Measurements from ENCODE around the gene DNHD1.
A peak's percentile ranks its signal among the peaks of the same experiment; 100 is the strongest.

Gene DNHD1

DNA sequence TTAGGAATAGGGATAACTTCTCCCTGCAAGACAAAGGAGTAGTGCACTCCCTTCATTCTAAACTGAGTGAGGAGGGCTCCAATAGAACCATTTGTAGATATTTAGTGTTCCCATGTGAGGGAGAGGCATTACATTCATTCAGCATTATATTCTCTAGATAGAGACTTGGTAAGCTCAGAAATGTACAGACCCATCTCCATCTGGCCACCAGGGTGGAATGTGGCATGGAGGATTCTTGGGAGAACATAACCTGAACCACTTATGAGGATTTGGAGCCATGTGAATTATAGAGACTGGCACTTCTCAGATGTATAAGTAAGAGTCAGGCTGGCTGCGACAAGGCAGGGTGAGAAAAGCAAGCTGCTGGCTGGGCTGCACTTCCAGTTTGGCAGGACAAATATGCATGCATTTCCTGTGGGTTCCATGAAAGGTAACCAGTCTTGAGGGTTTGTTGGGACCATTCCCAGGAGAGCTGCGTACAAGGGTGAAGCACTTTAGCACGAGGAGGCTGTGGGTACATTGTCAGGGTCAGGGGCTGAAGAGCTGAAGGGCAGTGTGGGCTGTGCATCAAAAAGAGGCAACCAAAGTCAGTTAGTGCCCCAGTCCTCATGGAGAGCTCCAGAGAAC lies 97.2 kb downstream of the DNHD1 start:
- DNase-seq (ENCODE audit: low spot score), result no peak

DNA sequence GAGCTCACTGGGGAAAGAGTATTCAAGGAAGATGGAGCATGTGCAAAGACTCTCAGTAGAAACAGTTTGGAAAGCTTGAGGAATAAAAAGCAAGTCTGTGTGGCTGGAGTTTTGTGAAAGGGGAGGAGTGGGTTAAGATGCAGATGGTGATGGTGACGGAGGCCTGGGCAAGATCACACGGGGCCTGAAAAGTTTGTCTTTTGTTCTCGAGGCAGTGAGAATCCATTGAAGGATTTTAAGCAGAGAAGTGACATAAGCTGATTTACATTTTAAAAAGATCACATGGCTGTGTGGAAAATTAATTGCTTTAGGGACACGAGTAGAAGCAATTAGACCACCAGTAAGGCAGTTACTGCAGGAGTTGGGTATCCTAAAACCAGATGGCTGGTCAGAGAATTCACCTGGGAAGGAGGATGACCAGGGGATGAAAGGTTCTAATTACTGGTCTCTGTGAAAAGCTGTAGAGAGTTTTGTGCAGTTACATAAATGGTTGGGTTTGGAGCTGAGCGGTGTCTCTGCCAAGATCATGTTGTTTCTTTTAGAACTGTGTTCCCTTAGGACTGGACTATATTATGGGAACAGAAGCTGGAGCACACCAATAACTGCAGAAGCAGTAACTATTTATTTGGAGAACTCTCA lies 99.3 kb downstream of the DNHD1 start:
- no peak for DNase-seq (ENCODE audit: low spot score)

DNA sequence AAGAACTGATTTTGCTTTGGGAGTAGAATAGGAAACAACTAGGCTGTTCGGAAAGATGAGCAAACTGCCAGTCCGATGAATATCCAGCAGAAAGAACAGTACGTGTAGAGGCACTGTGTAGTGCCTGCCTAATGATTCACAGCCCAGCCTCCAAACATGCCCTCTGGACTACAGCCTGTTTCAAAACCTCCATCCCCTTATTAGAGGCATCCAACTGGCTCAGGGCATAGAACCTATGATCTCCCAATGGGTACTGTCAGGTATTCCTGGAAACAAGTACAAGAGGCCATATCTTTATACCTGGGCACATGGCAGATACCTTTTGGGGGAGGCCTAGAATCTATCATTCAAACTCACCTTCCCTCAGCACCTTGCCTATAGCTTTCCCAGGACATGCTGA lies 101.5 kb downstream of the DNHD1 start:
- no peak for DNase-seq (ENCODE audit: low spot score)

DNA sequence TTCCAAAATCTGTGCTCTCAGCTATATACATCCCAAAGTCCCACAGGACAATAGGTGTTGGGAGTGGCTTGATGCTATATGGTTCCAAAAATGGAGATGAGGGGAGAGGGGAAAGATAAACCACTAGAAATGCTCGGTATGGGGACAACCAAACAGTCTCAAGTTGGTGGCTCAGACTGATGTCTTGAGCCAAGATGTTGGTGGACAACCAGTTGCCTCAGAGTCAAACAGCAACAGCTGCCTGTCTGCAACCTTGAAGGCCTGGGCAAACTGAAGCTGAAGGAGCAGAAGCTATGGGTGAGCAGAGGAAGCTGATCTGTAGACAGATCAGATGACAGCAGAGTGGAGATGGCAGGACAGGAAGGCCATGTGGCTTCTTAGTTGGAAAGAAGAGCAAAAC lies 102.4 kb downstream of the DNHD1 start:
- no peak for DNase-seq (ENCODE audit: low spot score)

DNA sequence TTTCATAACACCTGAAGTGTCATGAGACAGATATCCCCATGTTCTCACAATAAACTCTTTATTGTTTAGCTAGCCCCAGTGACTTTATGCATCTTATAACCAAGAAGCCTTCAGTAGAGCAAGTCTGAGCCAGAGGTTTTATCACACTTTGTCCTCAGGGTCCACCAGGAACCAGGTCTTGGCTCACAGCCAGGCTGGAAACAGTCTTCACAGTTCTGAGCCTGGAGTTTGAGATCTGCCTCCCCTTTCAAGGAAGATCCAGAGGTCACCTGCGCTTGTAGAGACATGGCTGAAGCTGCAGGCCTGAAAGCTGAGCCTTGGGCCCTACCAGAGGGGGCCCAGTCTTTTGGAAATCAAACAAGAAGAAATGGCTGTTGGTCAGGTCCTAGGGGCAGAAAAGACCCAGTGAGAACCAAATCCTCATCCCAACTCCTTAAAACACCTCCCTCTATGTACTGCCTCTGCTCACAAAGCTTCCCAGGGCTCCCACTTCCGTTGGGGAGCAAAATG lies 102.9 kb downstream of the DNHD1 start:
- DNase-seq (ENCODE audit: low spot score), result no peak

DNA sequence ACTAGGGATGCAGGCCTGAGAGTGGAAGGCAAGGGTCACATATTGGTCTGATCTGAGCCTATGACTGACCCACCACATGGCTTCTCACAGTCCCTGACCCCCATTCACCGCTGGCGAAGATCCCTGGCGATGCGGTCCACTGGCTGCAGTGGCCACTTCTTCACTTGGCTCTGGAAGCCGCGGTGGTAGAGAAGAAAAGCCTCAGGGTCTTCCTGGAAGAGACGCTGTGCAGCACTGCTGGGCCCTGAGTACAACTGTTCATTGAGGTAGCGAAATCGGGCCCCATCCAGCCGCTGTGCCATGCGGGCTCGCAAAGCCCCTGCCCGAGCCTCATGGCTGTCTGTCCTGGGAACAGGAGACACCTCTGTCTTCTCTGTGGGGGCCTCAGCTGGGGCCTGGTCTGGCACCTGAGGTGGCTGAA lies 104.0 kb downstream of the DNHD1 start:
- no peak for DNase-seq (ENCODE audit: low spot score)

DNA sequence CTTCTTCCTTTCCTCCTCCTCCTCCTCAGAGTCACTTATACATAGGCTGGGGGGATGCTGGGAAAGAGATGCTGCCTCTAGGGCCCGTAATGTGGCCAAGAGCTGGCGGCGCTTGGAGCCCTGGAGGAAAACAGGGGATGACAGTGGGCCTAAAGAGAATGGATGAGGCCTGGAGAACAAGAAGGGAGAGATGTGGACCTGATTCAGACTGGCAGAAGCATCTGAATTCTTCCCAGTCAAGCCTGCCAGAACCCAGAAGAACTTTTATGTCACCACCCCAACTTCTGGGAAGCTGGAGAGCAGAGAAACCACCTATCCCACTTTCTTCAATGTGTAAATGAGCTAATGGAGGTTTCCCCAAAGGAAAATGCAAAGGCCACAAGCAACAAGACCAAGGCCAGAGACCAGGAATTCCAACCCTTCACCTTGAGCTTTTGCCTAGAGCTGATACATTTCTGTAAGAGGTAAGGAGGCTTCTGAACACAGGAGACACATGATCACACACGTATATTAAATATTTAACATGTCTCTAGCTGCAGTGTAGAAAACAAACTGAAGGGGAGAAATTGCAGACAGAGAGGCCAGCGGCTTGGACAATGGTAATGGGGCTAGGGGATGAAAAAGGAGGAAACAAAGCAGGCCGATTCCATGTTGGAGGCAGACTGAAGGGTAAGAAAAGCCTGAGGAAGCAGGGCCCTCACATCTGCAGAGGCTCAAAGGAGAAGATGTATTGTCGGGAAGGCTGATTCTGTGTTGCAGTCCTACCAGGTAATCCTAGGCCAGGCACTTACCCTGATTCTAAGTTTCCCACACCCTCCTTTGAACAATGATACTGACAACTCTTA lies 105.2 kb downstream of the DNHD1 start:
- no peak for DNase-seq (ENCODE audit: low spot score)

DNA sequence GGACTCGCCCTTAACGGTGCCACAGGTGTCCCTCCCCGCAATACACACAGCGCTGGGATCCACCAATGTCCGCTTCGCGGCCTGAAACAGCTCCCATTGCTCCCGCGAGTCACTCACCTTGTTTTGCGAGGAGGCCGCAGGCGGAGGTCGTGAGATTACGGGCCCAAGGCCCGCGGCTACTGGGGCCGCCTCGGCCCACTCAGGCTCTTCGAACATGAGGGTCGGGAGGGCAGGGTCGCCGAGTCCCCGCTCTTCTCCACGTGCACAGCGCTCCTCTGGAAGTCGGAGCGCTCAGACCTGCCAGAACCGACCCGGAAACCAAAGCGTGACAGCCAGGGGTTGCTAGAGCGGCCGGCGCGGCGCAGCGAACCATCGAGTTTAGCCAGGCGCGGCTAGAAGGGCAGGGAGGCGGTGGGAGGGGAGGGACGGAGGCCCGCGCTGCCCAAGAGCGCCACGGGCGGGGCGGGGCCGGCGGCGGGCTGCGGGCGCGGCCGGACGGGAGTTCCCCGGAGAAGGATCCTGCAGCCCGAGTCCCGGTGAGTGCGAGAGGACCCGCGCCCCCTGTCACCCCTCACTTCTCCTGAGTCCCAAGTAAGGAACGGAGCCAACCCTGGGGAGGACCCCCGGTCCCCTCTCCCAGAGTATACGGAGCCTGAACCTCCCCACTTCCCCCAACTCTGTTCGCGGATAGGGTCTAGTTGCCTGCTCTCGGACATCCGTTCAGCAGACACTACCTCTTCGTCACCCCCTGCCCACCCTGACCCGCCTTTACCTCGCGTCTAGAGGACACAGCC lies 106.4 kb downstream of the DNHD1 start, which contains the start of the genes ILK and RRP8:
TSS of gene ILK (plus strand) at position 488 of the 794 bp plus-strand sequence. CDS start 498 bp downstream, outside the sequence.
TSS of gene RRP8 (minus strand) at position 330 of the 794 bp plus-strand sequence. CDS start at position 216, 114 bp downstream.
- DNase-seq (ENCODE audit: low spot score), result peak; percentile 82

DNA sequence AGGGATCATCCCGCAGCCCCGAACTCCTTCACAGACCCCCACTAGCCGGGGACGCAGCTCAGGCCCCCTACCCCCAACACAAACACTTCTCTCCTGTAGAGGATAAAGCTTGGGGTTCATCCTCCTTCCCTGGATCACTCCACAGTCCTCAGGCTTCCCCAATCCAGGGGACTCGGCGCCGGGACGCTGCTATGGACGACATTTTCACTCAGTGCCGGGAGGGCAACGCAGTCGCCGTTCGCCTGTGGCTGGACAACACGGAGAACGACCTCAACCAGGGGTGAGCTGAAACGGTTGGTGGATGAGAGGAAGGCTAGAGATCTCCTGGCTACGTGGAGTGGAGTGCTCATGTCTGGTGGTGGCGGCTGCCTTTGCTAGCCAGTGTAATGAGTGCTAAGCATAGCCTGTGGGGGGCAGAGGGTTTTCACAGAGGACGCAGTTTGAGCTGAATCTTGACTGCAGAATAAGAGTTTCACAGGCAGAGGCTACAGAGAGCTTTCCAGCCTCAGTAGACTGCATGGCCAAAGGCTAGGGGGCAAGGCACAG lies 107.1 kb downstream of the DNHD1 start:
- peak; percentile 62 for DNase-seq (ENCODE audit: low spot score)

DNA sequence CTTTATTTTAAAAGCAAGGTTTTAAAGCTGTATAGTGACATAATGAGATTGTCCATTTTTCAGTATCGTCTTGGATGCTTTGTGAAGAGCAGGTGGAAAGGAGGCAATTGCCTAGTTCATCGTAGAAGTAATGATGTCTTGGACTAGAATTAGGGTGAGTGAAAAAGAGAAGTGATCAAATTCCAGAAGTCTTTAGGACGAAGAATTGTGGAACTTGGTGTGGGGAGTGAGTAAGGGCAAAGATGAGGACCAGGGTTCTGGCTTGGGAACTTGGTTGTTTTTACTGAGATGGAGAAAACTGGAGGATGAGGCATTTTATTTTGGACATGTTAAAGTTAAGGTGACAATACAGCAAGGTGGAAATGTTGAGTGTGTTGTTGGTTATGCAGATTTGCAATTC lies 107.7 kb downstream of the DNHD1 start:
- DNase-seq (ENCODE audit: low spot score), result no peak

DNA sequence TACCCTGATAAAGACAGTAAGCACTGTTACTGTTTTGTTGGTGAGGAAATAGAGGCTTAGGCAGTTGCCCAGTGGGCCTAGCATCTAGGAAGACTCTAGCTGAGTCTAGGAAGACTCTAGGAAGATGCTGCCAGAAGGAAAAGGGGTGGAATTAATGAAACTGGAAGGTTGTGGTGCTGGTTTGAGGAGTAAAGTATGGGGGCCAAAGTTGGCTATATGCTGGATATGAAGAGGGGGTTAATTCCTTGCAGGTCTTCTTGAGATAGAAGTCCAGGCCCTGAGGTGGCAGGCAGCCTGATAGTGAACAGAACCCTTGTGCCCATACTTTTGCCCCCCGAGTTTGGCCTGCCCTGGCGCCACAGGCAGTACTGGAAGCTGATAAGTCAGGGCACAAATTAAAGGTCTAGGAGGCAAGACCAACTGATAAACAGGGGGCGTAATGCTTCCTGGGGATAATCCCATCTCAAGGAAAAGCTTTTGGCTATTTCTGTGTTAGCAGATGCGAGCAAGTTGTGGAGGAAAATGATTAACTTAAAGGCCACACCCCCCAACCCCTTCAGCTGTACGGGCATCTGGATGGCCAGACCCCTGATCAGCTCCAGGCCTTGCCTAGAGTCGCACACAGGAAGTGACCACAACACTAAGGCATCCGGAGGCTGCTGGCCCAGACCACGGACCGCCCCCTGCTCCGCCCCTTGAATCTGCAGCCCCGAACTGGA lies 109.5 kb downstream of the DNHD1 start:
- peak; percentile 91 for DNase-seq (ENCODE audit: low spot score)

DNA sequence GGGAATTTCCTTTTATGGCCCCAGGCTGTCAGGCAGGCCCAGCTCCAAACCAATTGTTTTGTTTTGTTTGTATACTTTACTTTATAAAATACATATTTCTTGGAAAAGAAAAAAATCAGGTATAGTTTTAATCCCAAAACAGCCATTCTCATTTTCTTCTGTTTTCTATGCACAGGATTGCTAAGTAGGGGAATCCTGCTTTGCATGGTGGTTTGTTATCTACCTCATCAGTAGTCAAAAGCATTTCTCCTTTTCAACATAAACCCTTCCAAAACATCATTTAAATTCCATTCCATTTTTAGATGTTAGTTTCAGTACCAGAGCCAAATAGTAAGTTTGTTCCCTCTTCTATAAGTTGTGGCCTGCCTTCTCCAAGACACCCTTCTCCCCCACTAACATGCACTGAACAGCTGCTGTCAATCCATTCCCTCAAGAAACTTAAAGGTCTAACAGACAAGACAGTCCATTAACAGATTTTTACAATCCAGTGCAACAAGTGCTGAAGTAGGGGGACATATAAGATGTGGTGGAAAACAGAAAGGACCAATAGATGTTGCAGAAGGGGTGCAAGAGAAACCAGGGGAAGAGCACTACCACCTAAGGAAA lies 110.2 kb downstream of the DNHD1 start:
- no peak for DNase-seq (ENCODE audit: low spot score)

DNA sequence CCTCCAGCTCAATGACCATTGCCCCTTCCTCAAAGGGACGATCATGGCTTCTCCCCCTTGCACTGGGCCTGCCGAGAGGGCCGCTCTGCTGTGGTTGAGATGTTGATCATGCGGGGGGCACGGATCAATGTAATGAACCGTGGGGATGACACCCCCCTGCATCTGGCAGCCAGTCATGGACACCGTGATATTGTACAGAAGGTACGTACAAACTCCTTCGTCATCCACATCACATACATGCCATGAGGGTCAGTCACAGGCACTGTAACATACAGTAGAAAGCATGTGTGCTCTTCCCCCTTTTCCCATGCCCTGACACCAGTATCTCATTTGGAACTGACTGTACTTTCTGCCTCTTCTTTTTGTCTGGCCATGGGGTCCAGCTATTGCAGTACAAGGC lies 110.9 kb downstream of the DNHD1 start:
- no peak for DNase-seq (ENCODE audit: low spot score)

DNA sequence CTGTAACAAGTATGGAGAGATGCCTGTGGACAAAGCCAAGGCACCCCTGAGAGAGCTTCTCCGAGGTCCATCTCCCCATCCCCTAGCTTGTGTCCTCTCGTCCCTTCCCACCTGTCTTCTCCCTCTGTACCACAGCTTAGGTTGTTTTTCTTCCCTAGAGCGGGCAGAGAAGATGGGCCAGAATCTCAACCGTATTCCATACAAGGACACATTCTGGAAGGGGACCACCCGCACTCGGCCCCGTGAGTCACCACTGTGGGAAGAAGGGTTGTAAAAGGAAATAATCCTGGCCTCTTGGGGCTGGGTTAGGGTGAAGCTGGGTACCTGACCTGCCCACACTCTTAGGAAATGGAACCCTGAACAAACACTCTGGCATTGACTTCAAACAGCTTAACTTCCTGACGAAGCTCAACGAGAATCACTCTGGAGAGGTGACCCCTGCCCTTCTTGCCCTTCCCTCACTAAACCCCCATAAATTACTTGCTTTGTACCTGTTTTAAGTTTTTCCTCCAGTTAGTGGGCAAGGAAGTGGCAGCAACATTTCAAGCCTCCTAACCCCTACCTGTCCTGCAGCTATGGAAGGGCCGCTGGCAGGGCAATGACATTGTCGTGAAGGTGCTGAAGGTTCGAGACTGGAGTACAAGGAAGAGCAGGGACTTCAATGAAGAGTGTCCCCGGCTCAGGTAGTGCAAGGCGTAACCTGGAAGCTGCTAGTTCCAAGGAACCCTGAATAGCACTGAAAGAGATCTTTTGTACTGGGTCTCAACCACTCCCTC lies 111.8 kb downstream of the DNHD1 start:
- no peak for DNase-seq (ENCODE audit: low spot score)

DNA sequence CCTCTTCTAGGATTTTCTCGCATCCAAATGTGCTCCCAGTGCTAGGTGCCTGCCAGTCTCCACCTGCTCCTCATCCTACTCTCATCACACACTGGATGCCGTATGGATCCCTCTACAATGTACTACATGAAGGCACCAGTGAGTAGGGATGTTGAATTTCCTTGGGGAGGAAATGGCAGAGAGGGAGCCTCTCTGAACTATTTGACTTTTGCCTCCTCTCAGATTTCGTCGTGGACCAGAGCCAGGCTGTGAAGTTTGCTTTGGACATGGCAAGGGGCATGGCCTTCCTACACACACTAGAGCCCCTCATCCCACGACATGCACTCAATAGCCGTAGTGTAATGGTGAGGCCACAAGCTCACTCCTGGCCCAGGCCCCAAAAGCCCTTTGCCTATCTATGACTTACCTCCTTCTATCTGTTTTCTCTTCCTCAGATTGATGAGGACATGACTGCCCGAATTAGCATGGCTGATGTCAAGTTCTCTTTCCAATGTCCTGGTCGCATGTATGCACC lies 112.5 kb downstream of the DNHD1 start:
- DNase-seq (ENCODE audit: low spot score), result no peak

DNA sequence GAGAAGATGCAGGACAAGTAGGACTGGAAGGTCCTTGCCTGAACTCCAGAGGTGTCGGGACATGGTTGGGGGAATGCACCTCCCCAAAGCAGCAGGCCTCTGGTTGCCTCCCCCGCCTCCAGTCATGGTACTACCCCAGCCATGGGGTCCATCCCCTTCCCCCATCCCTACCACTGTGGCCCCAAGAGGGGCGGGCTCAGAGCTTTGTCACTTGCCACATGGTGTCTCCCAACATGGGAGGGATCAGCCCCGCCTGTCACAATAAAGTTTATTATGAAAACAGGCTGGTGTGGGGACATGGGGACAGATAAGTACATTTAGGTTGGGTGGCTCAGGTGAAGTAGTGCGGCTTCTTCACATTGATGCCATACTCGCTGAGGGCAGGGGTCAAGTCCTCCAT lies 113.5 kb downstream of the DNHD1 start:
- DNase-seq (ENCODE audit: low spot score), result no peak

DNA sequence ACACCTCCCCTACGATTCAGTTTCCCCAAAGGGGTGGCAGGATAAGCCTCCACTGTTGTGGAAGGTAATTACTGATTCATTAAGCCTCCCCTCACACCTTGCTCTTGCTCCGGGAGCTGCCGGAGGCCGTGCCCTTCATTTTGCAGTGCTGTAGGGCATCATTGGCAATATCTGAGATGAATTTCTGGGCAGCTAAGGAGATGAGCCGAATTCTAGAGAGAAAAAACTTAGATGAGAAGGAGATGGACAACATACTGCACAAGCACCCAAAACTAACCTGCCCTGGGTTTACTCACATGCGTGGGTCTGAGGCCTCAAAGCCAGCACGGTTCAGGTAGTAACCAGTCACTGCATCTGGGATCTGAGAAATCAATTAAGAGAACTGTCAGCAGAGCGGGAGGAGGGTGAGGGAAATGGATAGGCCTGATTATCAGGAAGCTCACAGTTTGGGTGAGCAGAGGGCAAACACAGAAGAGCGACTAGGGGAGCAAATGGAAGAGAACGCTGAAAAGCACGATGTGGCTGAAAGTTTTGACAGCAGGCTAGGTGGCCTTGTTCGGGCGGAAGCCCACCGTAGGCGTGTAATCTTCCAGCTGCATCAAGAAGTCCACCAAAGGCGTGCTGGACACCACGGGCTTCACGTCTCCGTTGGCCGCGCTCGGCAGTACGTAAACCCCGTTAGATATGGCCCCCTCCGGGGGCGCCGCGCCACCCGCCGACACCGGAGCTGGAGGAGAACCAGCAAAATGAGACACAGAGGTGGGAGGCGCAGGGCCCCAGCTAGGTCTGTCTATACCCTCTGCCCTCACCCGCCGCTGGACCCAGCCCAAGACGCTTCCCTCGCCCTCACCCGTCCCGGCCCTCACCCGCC lies 114.2 kb downstream of the DNHD1 start:
- DNase-seq (ENCODE audit: low spot score), result no peak

DNA sequence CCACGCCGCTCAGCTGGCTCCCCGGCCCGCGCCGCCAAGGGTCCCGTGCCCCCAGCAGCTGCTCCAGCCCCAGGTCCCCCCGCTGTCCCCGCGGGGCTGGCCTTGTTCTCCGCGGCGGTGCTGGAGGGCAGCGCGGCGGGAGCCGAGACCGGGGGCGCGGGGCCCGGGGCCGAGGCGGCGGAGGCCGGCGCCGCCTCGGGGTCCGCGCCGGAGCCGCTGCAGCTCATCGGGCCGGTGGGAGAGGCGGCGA lies 114.8 kb downstream of the DNHD1 start:
- DNase-seq (ENCODE audit: low spot score), result no peak

Data from HuH-7.5 (cell line).